Vagina (tissue), 2 donors: ENCODE measurements around the gene ZRANB1. TPM values are rescaled to one million over a fixed set of nuclear protein-coding genes. Genes with fewer than 3 reads are reported as not detected.

Experiments
- DNase-seq, 2 donors: peaks; one replicate each; pipeline ENCODE4 v3.0.0-alpha.2; 2017; ENCODE audit errors: extremely low spot score in 2 of 2
- H3K27ac ChIP-seq: fragments of 200-600 bp; sonication (generic); one replicate; pipeline ENCODE4 v1.5.1; 2019
- H3K27me3 ChIP-seq: fragments of 200-600 bp; sonication (generic); one replicate; pipeline ENCODE4 v1.5.1; 2019
- H3K36me3 ChIP-seq, 2 donors: fragments of 200-600 bp; sonication (generic); one replicate each; pipeline ENCODE4 v1.5.1; 2017 to 2019
- H3K4me1 ChIP-seq: fragments of 200-600 bp; sonication (generic); one replicate; pipeline ENCODE4 v1.5.1; 2019
- H3K4me3 ChIP-seq, 2 donors: fragments of 200-600 bp; sonication (generic); 1 replicate in 1 of 2; 2 replicates in 1 of 2; pipeline ENCODE4 v1.5.1; 2016 to 2019
- H3K9me3 ChIP-seq: fragments of 200-600 bp; sonication (generic); one replicate; pipeline ENCODE4 v1.5.1; 2019
- POLR2A ChIP-seq, 2 donors: fragments of 450-650 bp; IDR thresholded peaks; one replicate each; pipeline ENCODE4 v1.6.1; 2017; ENCODE audit warnings: antibody characterized with exemption in 2 of 2, mild to moderate bottlenecking in 2 of 2, moderate library complexity in 2 of 2
- POLR2AphosphoS5 ChIP-seq, 2 donors: sonication (generic); formaldehyde crosslinking; IDR thresholded peaks; one replicate each; pipeline ENCODE4 v1.9.0; 2017; ENCODE audit warnings: antibody characterized with exemption in 2 of 2, mild to moderate bottlenecking in 2 of 2, low read depth in 1 of 2; ENCODE audit not compliant: insufficient read depth in 1 of 2
- intact Hi-C: fragments of 100-400 bp; cut with DNase I; formaldehyde crosslinking; loops from one replicate; pipeline ENCODE4 v1.15.1; 2023
- total RNA-seq: library from RNA; depleted of rRNA; stranded (reverse); fragments of >200 nt; gene quantifications from one replicate; pipeline ENCODE4 v1.2.3, GENCODE V29; 2016
- TF ChIP-seq, protein P1 (sequence below), 3 experiments: fragments of 450-650 bp in 2 of 3; fragments of 200-600 bp in 1 of 3; sonication (generic) in 1 of 3; IDR thresholded peaks; one replicate each; pipeline ENCODE4 v1.5.1; 2017 to 2019; ENCODE audit warnings: antibody characterized with exemption in 3 of 3, mild to moderate bottlenecking in 2 of 3, moderate library complexity in 2 of 3

The ZRANB1 gene
- total RNA-seq, 1 donor from 2014 or later = 23.8 TPM

DNA sequence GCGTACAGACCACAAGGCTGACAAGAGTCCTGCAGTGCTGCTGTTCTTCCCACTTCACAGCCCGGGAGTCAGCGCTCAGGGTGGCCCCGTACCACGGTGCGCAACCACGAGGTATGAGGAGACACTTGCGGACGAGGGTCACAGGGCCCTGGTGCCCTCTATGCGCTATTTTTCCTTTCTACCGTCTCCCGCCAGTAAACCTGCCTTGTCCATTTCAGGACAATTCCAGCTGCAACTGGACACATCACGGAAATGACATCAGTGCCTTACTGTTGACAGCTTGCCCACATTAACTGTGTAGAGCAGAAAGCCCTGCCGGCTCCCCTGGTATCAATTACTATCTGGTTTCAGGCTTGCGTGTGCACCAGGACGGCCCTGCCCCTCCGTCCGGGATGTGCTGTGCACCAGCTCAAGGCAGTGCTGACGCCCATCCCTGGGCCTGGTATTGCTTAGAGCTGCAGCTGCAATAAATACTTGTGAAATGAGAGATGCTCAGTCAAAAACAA, 65.1 kb downstream of the ZRANB1 start:
- intact Hi-C loops = no loop called here
- no peak for DNase-seq

DNA sequence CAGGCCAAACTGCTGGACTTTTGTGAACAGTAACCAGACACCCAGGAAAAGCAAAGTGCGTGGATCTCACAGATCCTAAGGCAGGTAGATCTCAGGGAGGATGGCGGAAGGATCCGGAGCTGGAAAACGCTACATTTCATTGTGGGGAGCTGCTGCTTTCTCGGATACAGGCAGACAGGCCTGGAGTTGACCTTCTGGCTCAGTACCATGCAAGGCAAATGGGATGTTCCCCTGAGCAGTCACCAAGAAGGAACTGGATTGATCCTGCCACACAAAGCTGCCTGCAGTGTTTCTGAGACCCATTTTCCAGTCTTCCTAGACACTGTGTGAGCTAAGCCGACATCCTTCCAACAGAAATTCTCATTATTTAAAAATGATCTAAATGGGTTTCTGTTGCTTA, 65.5 kb downstream of the ZRANB1 start:
- no peak overlapping the region for H3K4me3 ChIP-seq
- H3K4me1 ChIP-seq = peaks cover 60% of the 10 kb centered on the region
- peak overlapping the region; percentile 49 for H3K27ac ChIP-seq
- intact Hi-C loops = no loop called here
- peaks cover 0 to 5% of the 10 kb centered on the region in 2 donors for H3K36me3 ChIP-seq
- DNase-seq = no peak
- TF ChIP-seq, protein P1, sequence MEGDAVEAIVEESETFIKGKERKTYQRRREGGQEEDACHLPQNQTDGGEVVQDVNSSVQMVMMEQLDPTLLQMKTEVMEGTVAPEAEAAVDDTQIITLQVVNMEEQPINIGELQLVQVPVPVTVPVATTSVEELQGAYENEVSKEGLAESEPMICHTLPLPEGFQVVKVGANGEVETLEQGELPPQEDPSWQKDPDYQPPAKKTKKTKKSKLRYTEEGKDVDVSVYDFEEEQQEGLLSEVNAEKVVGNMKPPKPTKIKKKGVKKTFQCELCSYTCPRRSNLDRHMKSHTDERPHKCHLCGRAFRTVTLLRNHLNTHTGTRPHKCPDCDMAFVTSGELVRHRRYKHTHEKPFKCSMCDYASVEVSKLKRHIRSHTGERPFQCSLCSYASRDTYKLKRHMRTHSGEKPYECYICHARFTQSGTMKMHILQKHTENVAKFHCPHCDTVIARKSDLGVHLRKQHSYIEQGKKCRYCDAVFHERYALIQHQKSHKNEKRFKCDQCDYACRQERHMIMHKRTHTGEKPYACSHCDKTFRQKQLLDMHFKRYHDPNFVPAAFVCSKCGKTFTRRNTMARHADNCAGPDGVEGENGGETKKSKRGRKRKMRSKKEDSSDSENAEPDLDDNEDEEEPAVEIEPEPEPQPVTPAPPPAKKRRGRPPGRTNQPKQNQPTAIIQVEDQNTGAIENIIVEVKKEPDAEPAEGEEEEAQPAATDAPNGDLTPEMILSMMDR (IDR thresholded peaks at IDR 0.05) = no peak
- TF ChIP-seq POLR2AphosphoS5 (IDR thresholded peaks at IDR 0.05; ENCODE audit: insufficient read depth in 1 of 2, low read depth in 1 of 2) (no peak), POLR2A (IDR thresholded peaks at IDR 0.05) (no peak)
- no peaks in the 10 kb centered on the region for H3K9me3 ChIP-seq
- no peaks in the 10 kb centered on the region for H3K27me3 ChIP-seq

More for the DNA sequence above, 65.1 kb downstream of the ZRANB1 start:
- H3K27ac ChIP-seq = peak overlapping the region; percentile 49
- peak in 1 of 2 donors; percentile 76 for TF ChIP-seq POLR2AphosphoS5 (IDR thresholded peaks at IDR 0.05; ENCODE audit: insufficient read depth in 1 of 2, low read depth in 1 of 2)
- TF ChIP-seq, protein P1 (IDR thresholded peaks at IDR 0.05) = no peak
- peaks cover 0 to 10% of the 10 kb centered on the region in 2 donors for H3K36me3 ChIP-seq
- H3K9me3 ChIP-seq = no peaks in the 10 kb centered on the region
- no peak overlapping the region for H3K4me3 ChIP-seq
- no peaks in the 10 kb centered on the region for H3K27me3 ChIP-seq
- H3K4me1 ChIP-seq = peaks cover 59% of the 10 kb centered on the region

DNA sequence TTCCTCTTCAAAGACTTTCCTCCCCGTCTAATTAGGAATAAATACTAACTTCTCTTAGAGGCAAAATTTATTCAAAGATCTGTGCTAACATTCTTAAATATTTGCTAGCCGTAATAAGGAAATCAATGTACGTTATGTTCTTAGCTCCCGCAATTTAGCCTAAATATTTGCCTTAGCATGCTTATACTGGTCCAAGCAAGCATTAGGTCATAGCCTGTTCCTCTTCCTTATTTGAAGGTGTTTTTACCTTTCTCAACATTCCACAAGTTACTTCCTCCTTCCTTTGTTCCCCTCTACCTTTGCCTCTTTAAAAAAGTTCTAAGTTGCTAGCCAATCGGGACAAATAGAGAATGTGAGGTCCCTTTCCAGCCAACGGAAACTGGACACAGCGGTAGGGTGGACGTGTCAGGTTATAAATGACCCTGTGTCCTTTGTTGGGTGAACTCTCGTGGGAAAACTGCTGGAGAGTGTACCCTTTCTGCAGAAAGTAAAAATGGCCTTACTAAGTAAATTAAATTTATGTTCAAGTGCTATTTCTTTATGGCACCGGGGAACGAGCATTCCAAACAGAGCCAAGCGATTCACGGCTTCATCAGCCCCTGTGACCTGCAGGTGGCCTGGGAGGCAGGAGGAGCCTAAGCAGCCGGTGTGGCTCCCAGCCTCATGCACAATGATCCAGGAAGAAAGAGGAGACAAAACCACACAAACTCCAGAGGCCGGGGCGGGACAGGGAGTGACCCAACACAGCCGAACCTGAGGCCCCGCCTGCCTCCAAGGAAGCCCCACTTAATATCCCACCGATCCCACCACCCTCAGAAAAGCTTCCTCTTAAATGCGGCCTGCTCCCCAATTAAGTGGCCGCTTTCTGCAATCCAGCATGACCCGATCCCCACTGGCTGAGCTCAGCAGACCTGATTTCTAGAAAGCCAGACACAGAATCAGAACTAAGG, 67.0 kb downstream of the ZRANB1 start:
- no peak for DNase-seq
- Histone ChIP-seq H3K4me1 (peaks cover 66% of the 10 kb centered on the region), H3K9me3 (no peaks in the 10 kb centered on the region), H3K27me3 (no peaks in the 10 kb centered on the region), H3K36me3 (no peaks in the 10 kb centered on the region), H3K27ac (peak overlapping the region; percentile 49), H3K4me3 (no peak overlapping the region)
- peak in 1 of 2 donors; percentile 8 for TF ChIP-seq POLR2AphosphoS5 (IDR thresholded peaks at IDR 0.05; ENCODE audit: insufficient read depth in 1 of 2, low read depth in 1 of 2)
- TF ChIP-seq, protein P1 (IDR thresholded peaks at IDR 0.05) = no peak
- intact Hi-C loops = no loop called here

DNA sequence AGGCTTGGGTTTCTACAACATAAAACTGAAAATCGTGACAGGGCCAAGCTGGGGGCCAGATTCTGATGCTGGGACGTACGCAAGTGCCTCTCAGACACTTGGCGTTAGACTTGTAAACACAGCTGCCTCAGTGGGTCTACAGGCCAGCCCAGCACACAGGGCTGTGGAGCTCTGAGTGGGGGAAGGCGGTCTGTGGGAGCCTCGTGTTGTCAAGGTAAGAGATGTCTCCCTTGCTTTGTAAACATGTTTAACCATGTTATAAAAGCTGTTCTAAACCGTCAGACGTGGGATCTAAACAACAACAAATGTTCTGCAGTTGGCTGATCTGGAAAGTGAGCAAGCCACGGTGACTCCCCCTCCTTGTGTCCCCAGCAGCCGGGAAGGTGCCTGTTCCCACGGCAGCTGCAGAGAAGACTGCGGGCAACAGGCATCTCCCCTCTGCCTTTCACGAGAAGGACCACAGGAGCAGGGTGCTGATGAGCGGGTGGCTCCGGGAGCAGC, 67.8 kb downstream of the ZRANB1 start:
- intact Hi-C loops = no loop called here
- Histone ChIP-seq H3K27ac (no peak overlapping the region), H3K4me3 (no peak overlapping the region), H3K27me3 (no peaks in the 10 kb centered on the region), H3K36me3 (no peaks in the 10 kb centered on the region), H3K4me1 (peaks cover 72% of the 10 kb centered on the region), H3K9me3 (no peaks in the 10 kb centered on the region)
- TF ChIP-seq, protein P1 (IDR thresholded peaks at IDR 0.05) = no peak
- no peak for TF ChIP-seq POLR2A (IDR thresholded peaks at IDR 0.05)
- no peak for TF ChIP-seq POLR2AphosphoS5 (IDR thresholded peaks at IDR 0.05; ENCODE audit: insufficient read depth in 1 of 2, low read depth in 1 of 2)
- no peak for DNase-seq
